ENCODE measurements around the gene POU2F1.

GRCh38 chr1:167182571-167183320 lies 37.9 kb upstream of the POU2F1 start:
- TF ChIP-seq CTCF (conservative IDR thresholded peaks at IDR 0.05; ENCODE audit: low read depth, low read length) (no peak), EZH2 (IDR thresholded peaks at IDR 0.05; ENCODE audit: borderline replicate concordance, low read depth, low read length, poor library complexity, severe bottlenecking) (no peak)
